ENCODE data around the gene EAF2. TPM values are rescaled to one million over a fixed set of nuclear protein-coding genes. Genes with fewer than 3 reads are reported as not detected.

The EAF2 gene
- total RNA-seq, 1 donor from 2014 or later = 10.7 TPM

Other genes with a start within 250 kb of the EAF2 start
- gene FBXO40, start 241.8 kb upstream of the EAF2 start, total RNA-seq = 0.83 TPM in 1 of 2 replicates, not detected in the other
- 0.31 TPM in 1 of 2 replicates, not detected in the other for gene HCLS1, start 174.3 kb upstream of the EAF2 start, total RNA-seq
- 47.5 and 48.1 TPM in 2 replicates for gene GOLGB1, start 85.5 kb upstream of the EAF2 start, total RNA-seq
- gene IQCB1, start 149 bp upstream of the EAF2 start, total RNA-seq = 15.3 and 23.8 TPM in 2 replicates
- gene SLC15A2, start 59.2 kb downstream of the EAF2 start, total RNA-seq = 0.26 and 0.51 TPM in 2 replicates
- not detected in 2 replicates for gene ILDR1, start 187.0 kb downstream of the EAF2 start, total RNA-seq
- gene CD86, start 220.2 kb downstream of the EAF2 start, total RNA-seq = not detected in 2 replicates

Data from myocyte (in vitro differentiated cells).